ENCODE measurements around the gene GRM4. TPM values are rescaled to one million over a fixed set of nuclear protein-coding genes. Genes with fewer than 3 reads are reported as not detected.

Gene GRM4
- total RNA-seq, 2 donors from 2014 or later, result 0.07 TPM; not detected in 1

- Histone ChIP-seq H3K27ac (no peak overlapping the region), H3K4me1 (no peaks in the 10 kb centered on the region), H3K27me3 (no peaks in the 10 kb centered on the region), H3K9ac (ENCODE audit: low read depth in 2 of 2, low read length in 2 of 2) (no peak overlapping the region), H3K36me3 (no peaks in the 10 kb centered on the region), H3K4me3 (no peak overlapping the region), H3K9me3 (no peaks in the 10 kb centered on the region)
- intact Hi-C loops (cut with DNase I), result no loop called here
- no peak for DNase-seq
- TF ChIP-seq, protein P1, sequence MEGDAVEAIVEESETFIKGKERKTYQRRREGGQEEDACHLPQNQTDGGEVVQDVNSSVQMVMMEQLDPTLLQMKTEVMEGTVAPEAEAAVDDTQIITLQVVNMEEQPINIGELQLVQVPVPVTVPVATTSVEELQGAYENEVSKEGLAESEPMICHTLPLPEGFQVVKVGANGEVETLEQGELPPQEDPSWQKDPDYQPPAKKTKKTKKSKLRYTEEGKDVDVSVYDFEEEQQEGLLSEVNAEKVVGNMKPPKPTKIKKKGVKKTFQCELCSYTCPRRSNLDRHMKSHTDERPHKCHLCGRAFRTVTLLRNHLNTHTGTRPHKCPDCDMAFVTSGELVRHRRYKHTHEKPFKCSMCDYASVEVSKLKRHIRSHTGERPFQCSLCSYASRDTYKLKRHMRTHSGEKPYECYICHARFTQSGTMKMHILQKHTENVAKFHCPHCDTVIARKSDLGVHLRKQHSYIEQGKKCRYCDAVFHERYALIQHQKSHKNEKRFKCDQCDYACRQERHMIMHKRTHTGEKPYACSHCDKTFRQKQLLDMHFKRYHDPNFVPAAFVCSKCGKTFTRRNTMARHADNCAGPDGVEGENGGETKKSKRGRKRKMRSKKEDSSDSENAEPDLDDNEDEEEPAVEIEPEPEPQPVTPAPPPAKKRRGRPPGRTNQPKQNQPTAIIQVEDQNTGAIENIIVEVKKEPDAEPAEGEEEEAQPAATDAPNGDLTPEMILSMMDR (IDR thresholded peaks at IDR 0.05), result no peak
These were observed 51.3 kb downstream of the GRM4 start for GRCh38 chr6:34094474-34095135.

DNA sequence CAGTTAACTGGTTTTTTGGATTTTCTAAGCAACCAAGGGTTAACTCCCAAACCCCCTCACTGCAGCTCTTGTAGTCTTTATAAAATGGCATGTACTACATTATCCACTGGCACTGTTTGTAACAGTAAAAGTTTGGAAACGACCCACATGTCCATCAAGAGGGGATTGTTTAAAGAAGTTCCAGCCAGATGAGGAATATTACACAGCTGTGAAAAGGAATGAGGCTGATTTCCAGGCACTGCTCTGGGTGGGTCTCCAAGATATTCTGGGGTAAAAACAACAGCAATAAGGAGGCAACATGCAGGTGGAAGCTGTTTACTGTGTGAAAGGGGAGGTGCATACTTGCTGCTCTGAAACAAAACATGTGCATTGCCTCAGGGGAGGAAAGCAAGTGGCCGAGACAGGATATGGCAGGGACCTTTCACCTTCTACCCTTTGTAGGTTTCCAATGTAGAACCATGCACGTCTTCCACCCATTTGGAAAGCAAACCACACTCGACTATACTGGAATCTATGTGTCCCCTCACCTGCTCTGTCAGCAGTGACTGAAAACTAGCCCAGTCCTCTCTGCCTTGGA lies 51.9 kb downstream of the GRM4 start:
- Histone ChIP-seq H3K9ac (ENCODE audit: low read depth in 2 of 2, low read length in 2 of 2) (no peak overlapping the region), H3K27me3 (no peaks in the 10 kb centered on the region), H3K9me3 (no peaks in the 10 kb centered on the region), H3K36me3 (no peaks in the 10 kb centered on the region), H3K4me3 (no peak overlapping the region), H3K4me1 (no peaks in the 10 kb centered on the region), H3K27ac (no peak overlapping the region)
- DNase-seq, result no peak
- intact Hi-C loops (cut with DNase I), result no loop called here
- TF ChIP-seq, protein P1 (IDR thresholded peaks at IDR 0.05), result no peak

DNA sequence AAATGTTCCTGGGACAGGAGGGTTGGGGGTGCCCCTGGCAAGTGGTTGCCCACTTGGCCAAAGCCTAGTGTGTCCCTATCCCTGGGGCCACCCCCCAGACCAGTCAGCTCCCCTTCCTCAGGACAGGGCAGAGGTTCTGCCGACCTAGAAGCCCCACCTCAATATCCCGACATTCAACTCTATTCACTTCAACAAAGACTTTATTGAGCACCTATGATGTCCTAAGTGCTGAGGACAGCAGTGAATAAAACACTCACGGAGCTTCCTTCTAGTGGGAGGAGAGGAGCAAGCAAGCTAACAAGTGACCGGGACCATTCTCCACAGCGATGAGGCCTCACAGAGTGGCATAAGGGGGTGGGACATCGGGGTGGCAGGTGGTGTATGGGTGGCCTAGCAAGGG lies 52.7 kb downstream of the GRM4 start:
- Histone ChIP-seq H3K27ac (no peak overlapping the region), H3K9ac (ENCODE audit: low read depth in 2 of 2, low read length in 2 of 2) (no peak overlapping the region), H3K4me1 (no peaks in the 10 kb centered on the region), H3K4me3 (no peak overlapping the region), H3K27me3 (no peaks in the 10 kb centered on the region), H3K36me3 (no peaks in the 10 kb centered on the region), H3K9me3 (no peaks in the 10 kb centered on the region)
- TF ChIP-seq, protein P1 (IDR thresholded peaks at IDR 0.05), result no peak
- DNase-seq, result no peak
- intact Hi-C loops (cut with DNase I), result no loop called here

GRCh38 chr6:34092631-34093030 lies 53.3 kb downstream of the GRM4 start:
- Histone ChIP-seq H3K27ac (no peak overlapping the region), H3K4me1 (no peaks in the 10 kb centered on the region), H3K27me3 (no peaks in the 10 kb centered on the region), H3K9ac (ENCODE audit: low read depth in 2 of 2, low read length in 2 of 2) (no peak overlapping the region), H3K36me3 (no peaks in the 10 kb centered on the region), H3K9me3 (no peaks in the 10 kb centered on the region), H3K4me3 (no peak overlapping the region)
- TF ChIP-seq, protein P1 (IDR thresholded peaks at IDR 0.05), result no peak
- DNase-seq, result no peak
- intact Hi-C loops (cut with DNase I), result no loop called here

DNA sequence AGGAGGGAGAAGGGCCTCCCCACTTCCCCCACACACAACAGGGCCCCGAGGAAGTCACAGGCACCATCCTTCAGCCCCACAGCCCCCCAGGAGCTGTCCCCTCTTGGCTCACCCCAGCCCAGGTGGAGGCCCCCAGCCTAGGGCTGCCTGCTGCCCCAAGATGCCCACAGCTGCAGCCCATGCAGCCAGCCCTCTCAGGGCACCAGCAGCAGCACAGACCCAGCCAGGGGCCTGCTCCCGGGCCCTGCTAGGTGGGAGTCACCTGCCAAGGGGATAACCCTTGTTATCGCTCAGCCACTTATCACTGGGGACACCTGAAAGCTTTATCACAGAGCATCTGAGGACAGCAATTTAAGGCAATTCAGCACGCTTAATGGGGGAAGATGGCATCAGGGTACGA lies 55.0 kb downstream of the GRM4 start:
- intact Hi-C loops (cut with DNase I), result no loop called here
- TF ChIP-seq, protein P1 (IDR thresholded peaks at IDR 0.05), result no peak

More for the DNA sequence above, 55.0 kb downstream of the GRM4 start:
- Histone ChIP-seq H3K9me3 (no peaks in the 10 kb centered on the region), H3K9ac (ENCODE audit: low read depth in 2 of 2, low read length in 2 of 2) (no peak overlapping the region), H3K27me3 (no peaks in the 10 kb centered on the region), H3K4me1 (no peaks in the 10 kb centered on the region), H3K4me3 (no peak overlapping the region), H3K36me3 (no peaks in the 10 kb centered on the region), H3K27ac (no peak overlapping the region)
- no peak for DNase-seq

Measured in colonic mucosa (tissue), 4 donors.